Adrenal gland (tissue), 5 donors: Measurements from ENCODE around the gene NEGR1.

Source experiments
- CTCF ChIP-seq, 6 experiments: fragments of 450-650 bp in 4 of 6; fragments of 200-600 bp in 2 of 6; sonication (generic) in 1 of 6; IDR thresholded peaks; 1 replicate in 5 of 6; 2 replicates in 1 of 6; pipeline versions ENCODE4 v1.5.1 to v1.8.0; 2016 to 2021; ENCODE audit warnings: antibody characterized with exemption in 6 of 6, mild to moderate bottlenecking in 2 of 6, moderate library complexity in 1 of 6
- POLR2A ChIP-seq, 2 donors: fragments of 450-650 bp; IDR thresholded peaks; one replicate each; pipeline ENCODE4 v1.6.1; 2017; ENCODE audit warnings: antibody characterized with exemption in 2 of 2, mild to moderate bottlenecking in 2 of 2, moderate library complexity in 1 of 2
- donor health status: DM: no; HTN: no; CAD: no.

GRCh38 chr1:71492298-71493041 lies 789.9 kb downstream of the NEGR1 start:
- TF ChIP-seq CTCF (IDR thresholded peaks at IDR 0.05) (no peak), POLR2A (IDR thresholded peaks at IDR 0.05) (no peak)
